Occipital lobe (tissue), 2 donors: Measurements from ENCODE around the gene CSTPP1. TPM values are rescaled to one million over a fixed set of nuclear protein-coding genes. Genes with fewer than 3 reads are reported as not detected.
"Not testable (repeated sequence)": the region's sequence is repeated elsewhere in the genome, so short reads cannot be mapped to it uniquely, and the experiment has no call there.

Experiments
- DNase-seq: peaks from one replicate; lab custom pipeline; 2025; lab: John Stamatoyannopoulos, UW
- total RNA-seq: library from RNA; depleted of rRNA; stranded (reverse); fragments of >200 nt; gene quantifications from one replicate; pipeline ENCODE4 v1.2.3, GENCODE V29; 2014

The CSTPP1 gene
- total RNA-seq, 1 donor from 2014 or later: 42.6 TPM

DNA sequence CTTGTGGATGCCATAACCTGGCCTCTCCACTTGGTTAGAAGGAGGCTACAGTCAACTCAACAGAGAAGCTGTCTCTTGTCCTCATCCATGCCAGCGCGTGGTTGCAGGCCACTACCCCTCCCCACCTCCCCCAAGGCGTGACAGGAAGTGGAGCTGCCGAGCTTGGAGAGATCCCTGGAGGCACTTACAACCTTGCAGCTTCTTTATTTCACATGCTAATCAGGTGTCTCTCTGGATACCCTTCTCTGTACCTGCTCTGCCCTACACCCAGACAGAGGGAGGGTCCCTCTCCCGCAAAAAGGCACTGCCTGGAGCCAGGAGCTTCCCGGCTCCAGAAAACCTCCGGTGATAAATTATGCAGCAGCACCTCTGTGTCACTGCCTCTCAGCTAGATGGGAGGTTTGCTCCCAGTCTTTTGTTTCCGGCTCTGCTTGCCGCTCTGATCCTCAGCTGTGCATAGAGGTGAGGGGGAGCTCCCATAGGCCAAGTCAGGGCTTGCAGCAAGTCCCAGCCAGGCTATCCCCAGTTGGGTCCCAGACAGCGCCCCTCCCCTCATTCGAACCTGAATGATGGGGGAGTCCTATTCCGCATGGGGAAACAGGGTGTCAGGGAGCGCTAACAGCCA lies 23.9 kb upstream of the CSTPP1 start:
- DNase-seq: no peak

DNA sequence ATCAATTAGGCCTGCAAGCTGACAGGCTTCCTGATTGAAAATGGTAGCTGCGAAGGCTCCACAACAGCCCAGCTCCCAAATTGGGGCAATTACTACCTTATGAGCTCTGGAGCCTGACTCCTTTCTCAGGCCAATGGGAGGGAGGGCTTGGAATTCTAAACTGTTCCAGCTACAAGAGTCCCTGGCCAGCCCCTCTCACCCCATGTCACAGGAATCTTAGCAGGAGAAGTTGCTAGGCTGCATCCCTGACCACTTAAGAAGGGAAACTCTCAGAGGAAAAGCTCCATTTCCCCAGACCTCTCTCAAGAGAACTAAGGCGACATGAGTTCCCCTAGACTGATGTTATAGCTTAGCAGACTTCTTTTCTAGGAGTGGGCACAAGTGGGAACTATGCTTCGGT lies 23.1 kb upstream of the CSTPP1 start:
- DNase-seq: no peak

DNA sequence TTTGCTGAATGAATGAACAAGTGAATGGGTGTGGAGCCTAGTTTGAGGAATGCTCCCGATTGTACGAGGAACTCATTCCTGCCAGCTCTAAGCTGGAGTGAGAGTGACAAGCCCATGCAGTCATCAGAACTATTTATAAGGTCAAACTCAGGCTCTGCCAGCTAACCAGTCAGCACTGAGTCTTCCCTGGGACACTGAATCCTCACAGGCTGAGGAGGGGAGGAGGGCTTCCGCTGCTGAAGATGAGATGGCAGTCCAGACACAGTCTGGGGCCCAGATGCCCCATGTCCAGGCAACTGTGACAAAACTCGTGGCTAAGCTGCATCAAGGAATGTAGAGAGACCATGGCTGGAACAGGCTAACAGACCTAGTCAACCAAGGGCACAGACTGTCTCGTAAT lies 22.2 kb upstream of the CSTPP1 start:
- DNase-seq: no peak

DNA sequence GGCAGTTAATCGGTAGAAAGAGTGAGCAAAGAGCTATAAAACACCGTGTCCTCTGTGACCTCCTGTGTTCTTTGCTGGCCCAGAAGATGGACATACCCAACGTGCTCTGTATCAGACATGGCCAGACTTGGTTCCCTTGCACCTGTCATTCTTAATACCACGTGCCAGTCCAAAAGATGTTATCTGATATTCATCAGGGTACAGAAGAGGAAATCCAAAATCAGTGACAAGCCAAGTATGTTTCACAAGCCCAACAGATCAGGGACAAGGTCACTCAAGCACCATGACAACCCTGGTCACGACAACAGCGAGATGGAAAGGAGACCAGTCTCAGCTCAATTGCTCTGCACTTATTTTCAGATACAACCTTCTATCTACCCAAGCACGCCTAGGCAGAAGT lies 21.7 kb upstream of the CSTPP1 start:
- DNase-seq: no peak

DNA sequence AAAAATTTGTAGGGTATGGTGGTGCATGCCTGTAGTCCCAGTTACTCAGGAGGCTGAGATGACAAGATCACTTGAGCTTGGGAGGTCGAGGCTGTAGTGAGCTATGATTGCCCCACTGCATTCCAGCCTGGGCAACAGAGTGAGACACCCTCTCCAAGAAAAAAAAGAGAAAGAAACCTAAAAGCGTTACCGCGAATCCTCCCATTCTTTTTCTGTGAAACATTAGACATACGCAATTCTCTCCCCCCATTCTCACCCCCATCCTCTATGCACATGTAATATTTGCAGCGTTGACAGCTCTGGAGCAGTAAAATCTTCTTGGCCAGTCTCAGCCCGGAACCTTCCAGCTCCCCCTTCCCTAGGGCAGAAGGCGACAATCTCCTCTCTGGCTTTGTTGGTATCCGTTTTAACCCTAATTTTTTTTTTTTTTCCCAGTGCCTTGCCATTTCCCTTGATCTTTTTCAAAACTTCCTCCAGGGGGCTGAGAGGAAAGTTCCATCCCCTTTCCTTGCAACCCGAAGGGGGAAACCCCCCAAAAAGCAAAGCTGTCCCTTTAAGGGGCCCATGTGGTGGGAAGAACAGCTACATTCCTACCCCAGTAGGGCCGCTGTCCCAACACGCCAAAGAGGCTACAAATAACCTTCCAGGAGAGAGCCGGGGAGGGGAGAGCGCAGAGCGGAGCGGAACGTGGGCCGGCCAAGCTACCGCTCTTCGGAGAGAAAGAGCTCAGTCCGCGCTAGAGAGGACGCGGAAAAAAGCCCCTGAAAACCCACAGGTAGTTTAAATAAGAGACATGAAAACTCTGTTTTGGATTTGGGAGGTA lies 20.1 kb upstream of the CSTPP1 start:
- no peak for DNase-seq

- DNase-seq: no peak
Observed at GRCh38 chr11:46917109-46917761, 19.3 kb upstream of the CSTPP1 start.

- no peak for DNase-seq
Observed at GRCh38 chr11:46917762-46918082, 18.8 kb upstream of the CSTPP1 start.

DNA sequence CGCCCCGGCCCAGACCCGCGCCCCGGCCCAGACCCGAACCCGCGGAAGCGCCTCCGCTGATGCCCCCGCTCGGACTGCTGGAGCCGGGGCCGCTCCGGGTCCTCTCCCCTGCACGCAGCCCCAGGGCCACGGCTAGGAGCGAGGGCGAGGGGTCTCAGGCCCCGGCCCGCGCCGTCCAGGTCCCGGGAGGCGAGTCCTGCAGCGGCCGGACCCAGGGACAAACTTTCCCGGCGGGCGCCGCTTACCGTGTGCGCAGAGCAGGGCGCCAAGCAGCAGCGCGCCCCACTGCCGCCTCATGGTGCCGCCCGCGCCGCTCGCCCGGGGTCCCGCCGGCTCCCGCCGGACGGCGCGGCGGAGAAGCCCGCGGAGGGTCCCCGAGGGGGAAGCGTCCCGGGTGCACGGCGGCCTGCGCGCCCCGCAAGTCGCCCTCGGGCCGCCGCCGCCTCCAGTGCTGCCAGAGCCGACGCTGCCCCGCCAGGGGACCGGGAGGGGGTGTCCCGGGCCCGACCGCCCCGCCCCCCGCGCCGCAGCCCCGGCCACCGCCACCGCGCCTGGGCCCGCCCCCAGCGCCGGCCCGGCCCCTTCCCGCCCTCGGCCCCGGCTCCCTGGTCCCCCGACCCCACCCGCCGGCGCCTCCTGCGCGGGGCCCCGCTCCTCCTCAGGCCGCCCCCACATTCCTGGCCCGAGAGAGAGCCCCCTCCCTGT lies 18.3 kb upstream of the CSTPP1 start, which contains the start of gene LRP4:
LRP4 (minus strand) TSS at position 468 of the 705 bp plus-strand sequence; CDS start at position 297, 171 bp downstream.
- DNase-seq: no peak

DNA sequence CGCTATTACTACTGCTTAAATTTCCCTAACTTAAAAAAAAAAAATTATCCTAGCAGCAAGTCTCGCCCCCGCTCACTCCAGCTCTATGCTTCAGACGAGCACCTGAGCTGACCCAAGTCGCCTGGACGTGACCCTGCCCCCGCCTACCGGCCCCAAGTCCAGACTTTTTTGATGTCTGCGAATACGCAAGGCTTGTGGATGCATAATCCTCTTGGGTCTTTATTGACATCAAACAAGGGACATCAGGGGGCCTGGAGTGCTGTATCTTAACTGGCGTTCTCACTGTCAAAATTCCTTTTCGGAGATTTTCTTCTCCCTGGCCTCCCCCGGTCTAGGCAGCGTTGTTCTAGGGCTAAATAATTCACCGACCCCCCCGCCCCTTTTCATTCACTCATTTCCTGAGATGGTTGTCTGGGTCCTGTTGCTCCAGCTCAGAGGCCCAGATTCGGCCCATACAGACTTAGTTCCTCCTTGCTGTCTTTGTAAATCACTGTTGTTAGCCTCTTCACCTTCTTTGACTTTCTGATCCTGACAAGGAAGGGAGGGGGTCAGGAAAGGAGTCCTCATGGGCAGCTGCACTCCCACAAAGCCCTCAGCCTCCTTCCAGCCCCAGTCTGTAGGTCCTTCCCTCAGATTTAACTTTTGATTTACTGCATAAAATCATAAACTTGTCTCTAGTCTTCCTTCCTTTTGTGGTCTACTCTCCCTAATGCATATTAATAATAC lies 17.6 kb upstream of the CSTPP1 start:
- DNase-seq: no peak

GRCh38 chr11:46920755-46921154 lies 15.8 kb upstream of the CSTPP1 start:
- no peak for DNase-seq

DNA sequence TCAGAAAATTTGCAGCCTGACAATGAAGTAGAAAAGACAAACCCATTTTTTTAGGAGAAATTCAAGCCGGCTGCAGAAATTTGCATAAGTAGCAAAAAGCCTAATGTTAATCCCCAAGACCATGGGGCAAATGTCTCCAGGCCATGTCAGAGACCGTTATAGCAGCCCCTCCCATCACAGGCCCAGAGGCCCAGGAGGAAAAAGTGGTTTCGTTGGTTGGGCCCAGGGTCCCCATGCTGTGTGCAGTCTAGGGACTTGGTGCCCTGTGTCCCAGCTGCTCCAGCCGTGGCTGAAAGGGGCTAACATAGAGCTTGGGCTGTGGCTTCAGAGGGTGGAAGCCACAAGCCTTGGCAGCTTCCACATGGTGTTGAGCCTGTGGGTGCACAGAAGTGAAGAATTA lies 8.6 kb upstream of the CSTPP1 start:
- not testable (repeated sequence) for DNase-seq

DNA sequence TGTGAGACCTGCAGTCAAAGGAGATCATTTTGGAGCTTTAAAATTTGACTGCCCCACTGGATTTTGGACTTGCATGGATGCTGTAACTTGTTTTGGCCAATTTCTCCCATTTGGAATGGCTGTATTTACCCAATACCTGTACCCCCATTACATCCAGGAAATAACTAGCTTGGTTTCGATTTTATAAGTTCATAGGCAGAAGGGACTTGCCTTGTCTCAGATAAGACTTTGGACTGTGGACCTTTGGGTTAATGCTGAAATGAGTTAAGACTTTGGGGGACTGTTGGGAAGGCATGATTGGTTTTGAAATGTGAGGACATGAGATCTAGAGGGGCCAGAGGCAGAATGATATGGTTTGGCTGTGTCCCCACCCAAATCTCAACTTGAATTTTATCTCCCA lies 7.9 kb upstream of the CSTPP1 start:
- not testable (repeated sequence) for DNase-seq

DNA sequence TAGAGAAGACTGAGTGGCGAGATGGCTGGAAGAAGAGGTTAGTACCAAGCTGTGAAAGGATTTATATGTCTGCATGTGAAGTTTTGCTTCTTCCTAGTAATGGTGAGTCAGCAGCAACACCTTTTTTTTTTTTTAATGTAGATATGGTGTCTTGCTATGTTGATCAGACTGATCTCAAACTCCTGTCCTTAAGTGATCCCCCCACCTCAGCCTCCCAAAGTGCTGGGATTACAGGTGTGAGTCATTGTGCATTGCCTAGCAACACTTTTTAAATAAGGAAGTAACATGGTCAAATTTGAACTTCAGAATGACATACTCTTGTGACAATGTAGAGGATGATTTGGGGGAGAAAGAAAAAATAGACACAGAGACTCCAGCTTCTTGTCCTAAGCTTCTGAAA lies 6.5 kb upstream of the CSTPP1 start:
- DNase-seq: no peak

GRCh38 chr11:46942172-46942571 lies 5.6 kb downstream of the CSTPP1 start:
- DNase-seq: no peak

DNA sequence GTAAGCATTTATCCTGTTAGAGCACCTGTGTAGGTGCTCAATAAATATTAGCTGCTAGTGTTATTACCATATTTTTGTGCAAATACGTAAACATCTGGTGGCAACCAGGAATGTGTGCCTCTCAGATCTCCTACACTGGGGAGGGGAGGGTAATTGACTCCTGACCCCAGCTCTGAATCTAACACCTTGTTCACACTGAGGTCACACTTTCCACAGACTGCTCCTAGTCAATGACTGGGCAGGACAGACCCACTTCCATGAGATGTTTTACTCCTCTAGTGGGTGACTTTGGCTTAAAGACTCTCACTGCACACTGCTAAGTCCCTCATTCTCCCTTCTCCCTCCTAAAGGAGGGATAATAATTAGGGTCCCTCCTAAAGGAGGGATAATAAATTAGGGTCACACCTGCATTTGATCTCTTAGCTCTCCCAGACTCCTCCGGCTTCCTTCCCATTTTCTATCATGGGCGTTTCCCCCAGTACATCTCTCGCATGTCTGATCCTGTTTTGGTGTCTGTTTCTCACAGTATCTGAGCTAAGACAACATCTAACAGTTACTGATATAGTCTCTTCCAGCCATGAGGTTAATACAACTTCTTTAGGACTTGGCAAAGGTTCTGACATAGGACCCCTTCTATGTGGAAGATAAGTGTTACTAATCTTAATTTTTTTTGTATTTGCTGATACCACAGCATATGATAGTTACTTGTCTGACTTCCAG lies 8.0 kb downstream of the CSTPP1 start:
- DNase-seq: no peak

GRCh38 chr11:46947399-46948077 lies 11.0 kb downstream of the CSTPP1 start:
- no peak for DNase-seq

GRCh38 chr11:46948378-46949131 lies 12.0 kb downstream of the CSTPP1 start:
- DNase-seq: no peak

- DNase-seq: no peak
Observed at GRCh38 chr11:46949297-46949696, 12.7 kb downstream of the CSTPP1 start.

DNA sequence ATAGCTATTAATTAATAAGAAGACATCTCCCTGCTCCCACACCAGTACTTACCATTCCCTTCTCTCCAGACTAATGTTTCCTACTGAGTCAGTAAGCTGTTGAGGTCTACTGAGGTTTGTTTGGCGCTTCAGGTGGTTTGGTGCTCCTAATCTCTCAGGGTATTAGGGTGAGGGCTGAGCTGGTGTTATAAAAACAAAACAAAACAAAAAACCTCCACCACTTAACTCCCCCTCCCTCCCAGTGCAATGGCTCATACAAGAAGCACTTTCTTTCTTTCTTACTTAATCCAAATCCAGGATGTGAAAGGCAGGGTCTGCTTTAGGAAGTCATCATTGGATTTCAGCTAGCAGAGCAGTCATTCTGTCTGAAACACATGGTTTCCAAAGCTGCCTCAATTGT lies 15.3 kb downstream of the CSTPP1 start:
- DNase-seq: no peak
